ENCODE data around the gene CCSAP.

The CCSAP gene

DNA sequence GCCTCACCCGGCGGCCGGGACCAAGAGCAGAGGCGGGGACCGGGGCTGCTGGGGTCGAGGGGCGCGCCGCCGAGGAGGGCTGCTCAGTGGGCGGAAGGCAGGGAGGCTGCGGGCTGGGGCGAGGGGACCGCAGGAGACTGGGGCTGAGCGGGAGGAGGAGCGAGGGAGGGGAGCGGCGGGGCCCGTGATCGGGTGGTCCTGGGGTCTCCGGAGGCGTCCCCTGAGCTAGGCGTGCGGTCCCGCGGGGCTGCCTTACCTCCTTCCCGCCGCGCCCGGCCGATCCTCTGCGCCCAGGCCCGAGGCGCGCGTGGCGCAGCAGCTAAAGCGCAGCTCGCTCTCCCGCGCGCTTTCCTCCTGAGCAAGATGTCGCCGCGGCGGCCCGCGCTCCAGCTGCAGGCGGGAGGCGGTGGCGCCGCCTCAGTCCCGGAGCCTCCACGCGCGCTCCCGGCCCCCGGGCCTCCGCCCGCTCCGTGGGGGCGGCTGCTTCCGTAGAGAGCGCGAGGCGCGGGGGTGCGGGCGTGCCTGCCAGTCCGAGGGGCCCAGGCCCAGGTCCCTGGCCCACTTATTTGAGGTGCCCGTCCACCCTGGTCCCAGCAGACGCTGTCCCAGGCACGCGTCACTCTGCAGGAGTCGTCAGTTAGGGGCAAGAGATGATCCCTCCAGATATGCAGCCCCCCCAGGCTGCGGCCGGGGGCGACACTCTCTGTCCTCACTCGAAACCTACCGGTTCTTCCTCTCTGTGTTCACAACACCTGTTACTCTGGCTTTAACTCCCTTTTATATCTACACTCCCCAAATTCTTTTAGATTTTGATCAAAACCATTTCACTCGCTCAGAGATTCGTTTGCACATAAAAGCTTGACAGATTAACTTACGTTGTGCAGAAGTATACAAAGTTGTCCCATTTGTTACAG is at the start of gene CCSAP (continued):
- TF ChIP-seq ZNF621 (tag by site-specific recombination; IDR thresholded peaks at IDR 0.05): no peak
- no peak for TF ChIP-seq ZNF558 (tag by site-specific recombination; IDR thresholded peaks at IDR 0.05)
- peak; percentile 93 for TF ChIP-seq ZNF561 (tag by site-specific recombination; IDR thresholded peaks at IDR 0.05; ENCODE audit: borderline replicate concordance)
- TF ChIP-seq ZNF10 (tag by site-specific recombination; IDR thresholded peaks at IDR 0.05): 0 out of 2 replicates have a peak, but pooled peaks have one; percentile 27
- peak; percentile 52 for TF ChIP-seq MYNN (tag by site-specific recombination; IDR thresholded peaks at IDR 0.05; ENCODE audit: borderline replicate concordance)
- TF ChIP-seq ZNF768 (tag by site-specific recombination; IDR thresholded peaks at IDR 0.05): no peak; the same call in 1 of the 2 replicates
- TF ChIP-seq, protein P1, sequence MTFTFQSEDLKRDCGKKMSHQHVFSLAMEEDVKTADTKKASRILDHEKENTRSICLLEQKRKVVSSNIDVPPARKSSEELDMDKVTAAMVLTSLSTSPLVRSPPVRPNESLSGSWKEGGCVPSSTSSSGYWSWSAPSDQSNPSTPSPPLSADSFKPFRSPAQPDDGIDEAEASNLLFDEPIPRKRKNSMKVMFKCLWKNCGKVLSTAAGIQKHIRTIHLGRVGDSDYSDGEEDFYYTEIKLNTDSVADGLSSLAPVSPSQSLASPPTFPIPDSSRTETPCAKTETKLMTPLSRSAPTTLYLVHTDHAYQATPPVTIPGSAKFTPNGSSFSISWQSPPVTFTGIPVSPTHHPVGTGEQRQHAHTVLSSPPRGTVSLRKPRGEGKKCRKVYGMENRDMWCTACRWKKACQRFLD (tag by site-specific recombination; IDR thresholded peaks at IDR 0.05): no peak
- TF ChIP-seq ZBTB7A (tag by site-specific recombination; IDR thresholded peaks at IDR 0.05; ENCODE audit: low read depth): peak; percentile 99
- peak; percentile 74 for TF ChIP-seq ZSCAN30 (tag by site-specific recombination; IDR thresholded peaks at IDR 0.05)
- TF ChIP-seq ELK4 (IDR thresholded peaks at IDR 0.05; ENCODE audit: borderline replicate concordance, low read depth, low read length): no peak
- TF ChIP-seq ZNF626 (tag by site-specific recombination; IDR thresholded peaks at IDR 0.05): 0 out of 2 replicates have a peak, but pooled peaks have one; percentile 28
- peak; percentile 79 for TF ChIP-seq KLF16 (tag by site-specific recombination; IDR thresholded peaks at IDR 0.05)
- TF ChIP-seq ZSCAN16 (tag by site-specific recombination; IDR thresholded peaks at IDR 0.05): peak; percentile 74
- no peak; the same call in 1 of the 2 replicates for TF ChIP-seq ZNF792 (tag by site-specific recombination; IDR thresholded peaks at IDR 0.05)
- peak; percentile 14; the same call in 1 of the 2 replicates for TF ChIP-seq ZNF610 (tag by site-specific recombination; IDR thresholded peaks at IDR 0.05; ENCODE audit: borderline replicate concordance)
- no peak for TF ChIP-seq ZNF837 (tag by site-specific recombination; IDR thresholded peaks at IDR 0.05)
- no peak for TF ChIP-seq ZNF488 (tag by site-specific recombination; IDR thresholded peaks at IDR 0.05)
- peak; percentile 74 for TF ChIP-seq ZNF76 (tag by site-specific recombination; IDR thresholded peaks at IDR 0.05; ENCODE audit: borderline replicate concordance, low read depth)
- peak; percentile 58 for TF ChIP-seq ZNF596 (tag by site-specific recombination; IDR thresholded peaks at IDR 0.05)
- peak; percentile 93 for TF ChIP-seq ZFHX2 (tag by site-specific recombination; conservative IDR thresholded peaks at IDR 0.05)
- TF ChIP-seq ZNF132 (tag by site-specific recombination; IDR thresholded peaks at IDR 0.05; ENCODE audit: borderline replicate concordance): no peak
- TF ChIP-seq EGR2 (tag by site-specific recombination; IDR thresholded peaks at IDR 0.05; ENCODE audit: low read depth): peak; percentile 89
- TF ChIP-seq SP3 (tag by site-specific recombination; IDR thresholded peaks at IDR 0.05): peak; percentile 87
- TF ChIP-seq ZNF184 (tag by site-specific recombination; IDR thresholded peaks at IDR 0.05): peak; percentile 86
- peak; percentile 79 for TF ChIP-seq IKZF3 (tag by site-specific recombination; IDR thresholded peaks at IDR 0.05)
- TF ChIP-seq, protein P2, sequence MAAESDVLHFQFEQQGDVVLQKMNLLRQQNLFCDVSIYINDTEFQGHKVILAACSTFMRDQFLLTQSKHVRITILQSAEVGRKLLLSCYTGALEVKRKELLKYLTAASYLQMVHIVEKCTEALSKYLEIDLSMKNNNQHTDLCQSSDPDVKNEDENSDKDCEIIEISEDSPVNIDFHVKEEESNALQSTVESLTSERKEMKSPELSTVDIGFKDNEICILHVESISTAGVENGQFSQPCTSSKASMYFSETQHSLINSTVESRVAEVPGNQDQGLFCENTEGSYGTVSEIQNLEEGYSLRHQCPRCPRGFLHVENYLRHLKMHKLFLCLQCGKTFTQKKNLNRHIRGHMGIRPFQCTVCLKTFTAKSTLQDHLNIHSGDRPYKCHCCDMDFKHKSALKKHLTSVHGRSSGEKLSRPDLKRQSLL (tag by site-specific recombination; IDR thresholded peaks at IDR 0.05): peak; percentile 50; the same call in 1 of the 2 replicates
- TF ChIP-seq PATZ1 (tag by site-specific recombination; IDR thresholded peaks at IDR 0.05): peak; percentile 95
- peak; percentile 79; the same call in 1 of the 2 replicates for TF ChIP-seq ZNF658 (tag by site-specific recombination; IDR thresholded peaks at IDR 0.05)
- peak; percentile 78 for TF ChIP-seq ZNF785 (tag by site-specific recombination; IDR thresholded peaks at IDR 0.05)
- TF ChIP-seq, protein P3, sequence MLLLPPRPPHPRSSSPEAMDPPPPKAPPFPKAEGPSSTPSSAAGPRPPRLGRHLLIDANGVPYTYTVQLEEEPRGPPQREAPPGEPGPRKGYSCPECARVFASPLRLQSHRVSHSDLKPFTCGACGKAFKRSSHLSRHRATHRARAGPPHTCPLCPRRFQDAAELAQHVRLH (tag by site-specific recombination; IDR thresholded peaks at IDR 0.05): peak; percentile 11; the same call in 1 of the 2 replicates
- no peak for TF ChIP-seq ZNF394 (tag by site-specific recombination; IDR thresholded peaks at IDR 0.05; ENCODE audit: borderline replicate concordance)
- 0 out of 2 replicates have a peak, but pooled peaks have one; percentile 69 for TF ChIP-seq ZNF335 (tag by site-specific recombination; conservative IDR thresholded peaks at IDR 0.05)
- peak; percentile 90 for TF ChIP-seq ZNF660 (tag by site-specific recombination; IDR thresholded peaks at IDR 0.05)
